ENCODE results near the gene ERC1.

- TF ChIP-seq GATA3 (IDR thresholded peaks at IDR 0.05; ENCODE audit: low read depth, low read length) (no peak), GATA2 (IDR thresholded peaks at IDR 0.05; ENCODE audit: low read depth, low read length) (no peak)
These were observed 454.8 kb downstream of the ERC1 start for GRCh38 chr12:1445807-1446206.
